Smooth muscle cell (in vitro differentiated cells): ENCODE measurements around the gene WFDC5. TPM values are rescaled to one million over a fixed set of nuclear protein-coding genes. Genes with fewer than 3 reads are reported as not detected.

Experiments used
- DNase-seq: peaks from one replicate; lab custom pipeline; 2025; ENCODE audit not compliant: unreplicated experiment; lab: John Stamatoyannopoulos, UW
- H2AFZ ChIP-seq: fragments of 200-600 bp; sonication (generic); 2 replicates; pipeline ENCODE4 v1.6.0; 2016; ENCODE audit warnings: antibody characterized with exemption, low read depth, mild to moderate bottlenecking
- H3F3A ChIP-seq: fragments of 200-600 bp; sonication (generic); 2 replicates; pipeline ENCODE4 v1.6.0; 2017; ENCODE audit warnings: antibody characterized with exemption, low read depth
- H3K27ac ChIP-seq: fragments of 200-600 bp; sonication (generic); 2 replicates; pipeline ENCODE4 v1.5.1; 2016; ENCODE audit warnings: low read depth, mild to moderate bottlenecking
- H3K27me3 ChIP-seq: fragments of 200-600 bp; sonication (generic); 2 replicates; pipeline ENCODE4 v1.6.1; 2016; ENCODE audit warnings: low read depth, mild to moderate bottlenecking
- H3K36me3 ChIP-seq: fragments of 200-600 bp; sonication (generic); 2 replicates; pipeline ENCODE4 v1.5.1; 2016; ENCODE audit warnings: low read depth
- H3K4me1 ChIP-seq: fragments of 200-600 bp; sonication (generic); 2 replicates; pipeline ENCODE4 v1.5.1; 2016; ENCODE audit warnings: low read depth
- H3K4me2 ChIP-seq: fragments of 200-600 bp; sonication (generic); 2 replicates; pipeline ENCODE4 v1.6.0; 2016; ENCODE audit warnings: mild to moderate bottlenecking
- H3K4me3 ChIP-seq: fragments of 200-600 bp; sonication (generic); 2 replicates; pipeline ENCODE4 v1.5.1; 2016; ENCODE audit warnings: mild to moderate bottlenecking
- H3K79me2 ChIP-seq: fragments of 200-600 bp; sonication (generic); 2 replicates; pipeline ENCODE4 v1.6.0; 2016; ENCODE audit warnings: low read depth, mild to moderate bottlenecking
- H3K9ac ChIP-seq: fragments of 200-600 bp; sonication (generic); 2 replicates; pipeline ENCODE4 v1.6.0; 2016; ENCODE audit warnings: low read depth
- H3K9me3 ChIP-seq: fragments of 200-600 bp; sonication (generic); replicated peaks from 2 replicates; pipeline ENCODE4 v1.5.1; 2016; ENCODE audit warnings: low read depth
- H4K20me1 ChIP-seq: fragments of 200-600 bp; sonication (generic); 2 replicates; pipeline ENCODE4 v1.6.0; 2016; ENCODE audit warnings: low read depth
- CTCF ChIP-seq: fragments of 200-600 bp; sonication (generic); IDR thresholded peaks from 2 replicates; pipeline ENCODE4 v1.5.1; 2017; ENCODE audit warnings: borderline replicate concordance, mild to moderate bottlenecking, antibody characterized with exemption; ENCODE audit not compliant: insufficient read depth, poor library complexity, severe bottlenecking
- WGBS: methylation state at CpG from one replicate; pipeline ENCODE4 v1.1.7; 2016; ENCODE audit warnings: low lambda C conversion rate; 5-methylcytosine and 5-hydroxymethylcytosine counted together
- polyA plus RNA-seq: library from polyadenylated mRNA; unstranded; fragments of >200 nt; fragmentation: Nextera tagmentation; extraction: Ambion mirVana; gene quantifications from 2 replicates; pipeline ENCODE4 v1.2.1, GENCODE V29; 2016
- total RNA-seq: library from RNA; depleted of rRNA; stranded (reverse); fragments of >200 nt; gene quantifications from 2 replicates; pipeline ENCODE4 v1.2.3, GENCODE V29; 2014

The WFDC5 gene
- total and polyA plus RNA-seq, 2 experiments from 2014 or later = not detected

DNA sequence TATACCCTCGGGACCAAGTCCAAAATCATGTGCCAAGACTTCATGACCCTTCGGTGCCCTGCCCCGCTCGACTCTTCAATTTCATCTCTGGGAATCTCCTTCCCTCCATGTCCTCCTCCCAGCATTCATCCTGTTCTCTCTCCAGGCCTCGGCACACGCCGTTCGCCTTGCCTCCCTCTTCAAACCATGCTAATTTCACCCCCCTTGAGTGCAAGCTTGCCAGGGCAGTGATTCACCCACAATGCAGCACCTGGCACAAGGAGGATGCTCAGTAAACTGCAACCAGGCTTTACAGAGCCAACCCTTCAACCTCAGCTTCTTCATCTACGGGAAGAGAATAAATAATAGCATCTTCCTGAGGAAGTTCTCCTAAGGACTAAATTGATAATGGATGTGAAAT, 18.2 kb downstream of the WFDC5 start:
- Histone ChIP-seq H3K27me3 (peaks cover 10% of the 10 kb centered on the region), H2AFZ (no peak overlapping the region), H3K9ac (no peak overlapping the region), H3K4me1 (no peaks in the 10 kb centered on the region), H3F3A (no peaks in the 10 kb centered on the region), H3K4me3 (no peak overlapping the region), H3K27ac (no peak overlapping the region), H4K20me1 (no peaks in the 10 kb centered on the region), H3K9me3 (no peaks in the 10 kb centered on the region), H3K36me3 (no peaks in the 10 kb centered on the region), H3K79me2 (no peaks in the 10 kb centered on the region), H3K4me2 (no peak overlapping the region)
- TF ChIP-seq CTCF = no peak
- no peak for DNase-seq
- WGBS = 94% methylated on average over 9 of the region's 9 CpGs

DNA sequence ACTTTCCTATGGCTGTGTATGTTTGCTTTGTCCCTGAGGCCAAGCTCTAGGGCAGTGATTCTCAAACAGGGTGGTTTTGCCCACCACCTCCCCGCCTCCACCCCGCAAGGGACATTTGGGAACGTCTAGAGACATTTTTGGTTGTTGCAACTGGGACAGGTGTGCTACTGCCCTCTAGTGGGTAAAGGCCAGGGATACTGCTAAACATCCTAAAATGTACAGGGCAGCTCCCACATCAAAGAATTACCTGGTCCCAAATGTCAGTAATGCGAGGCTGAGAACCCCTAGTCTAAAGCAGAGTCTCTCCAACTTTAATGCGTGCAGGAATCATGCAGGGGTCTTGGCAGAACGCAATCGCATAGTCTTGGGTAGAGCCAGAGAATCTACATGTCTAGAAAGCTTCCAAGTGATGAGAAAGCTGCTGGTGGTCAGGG, 19.2 kb downstream of the WFDC5 start:
- H3K79me2 ChIP-seq = no peaks in the 10 kb centered on the region
- no peaks in the 10 kb centered on the region for H3K36me3 ChIP-seq
- WGBS = 8% methylated on average over 7 of the region's 7 CpGs
- no peak overlapping the region for H3K4me2 ChIP-seq
- H3K27ac ChIP-seq = no peak overlapping the region
- H3K9ac ChIP-seq = no peak overlapping the region
- peak; percentile 74 for TF ChIP-seq CTCF
- peaks cover 10% of the 10 kb centered on the region for H3K27me3 ChIP-seq
- no peak overlapping the region for H3K4me3 ChIP-seq
- H3K4me1 ChIP-seq = no peaks in the 10 kb centered on the region
- no peaks in the 10 kb centered on the region for H4K20me1 ChIP-seq
- H3K9me3 ChIP-seq = no peaks in the 10 kb centered on the region
- H2AFZ ChIP-seq = no peak overlapping the region
- no peaks in the 10 kb centered on the region for H3F3A ChIP-seq
- no peak for DNase-seq

GRCh38 chr20:45094864-45095574, 20.0 kb downstream of the WFDC5 start:
- Histone ChIP-seq H2AFZ (no peak overlapping the region), H4K20me1 (no peaks in the 10 kb centered on the region), H3K9me3 (no peaks in the 10 kb centered on the region), H3K4me3 (no peak overlapping the region), H3K4me1 (no peaks in the 10 kb centered on the region), H3K4me2 (no peak overlapping the region), H3K36me3 (no peaks in the 10 kb centered on the region), H3K9ac (no peak overlapping the region), H3K79me2 (no peaks in the 10 kb centered on the region), H3K27ac (no peak overlapping the region), H3F3A (no peaks in the 10 kb centered on the region), H3K27me3 (peaks cover 8% of the 10 kb centered on the region)
- TF ChIP-seq CTCF = no peak
- no peak for DNase-seq
- WGBS = 96% methylated on average over 11 of the region's 11 CpGs

DNA sequence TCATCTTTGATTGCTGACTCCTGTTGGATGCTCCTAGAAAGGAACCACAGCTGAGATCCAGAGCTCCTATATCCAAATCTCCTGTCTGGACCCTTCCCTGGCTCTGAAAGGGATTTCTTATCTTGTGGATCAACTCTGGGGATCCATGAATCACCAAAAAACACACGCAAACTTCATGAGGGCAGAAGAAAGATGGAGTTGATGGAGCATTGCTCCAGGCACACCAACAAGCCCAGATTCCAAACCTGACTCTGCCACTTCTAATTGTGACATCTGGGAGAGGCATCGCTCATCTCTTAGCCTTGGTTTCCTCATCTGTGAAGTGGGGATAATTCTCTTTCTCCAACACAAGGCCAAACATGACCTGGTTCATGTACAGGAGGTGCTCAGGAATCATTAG, 20.8 kb downstream of the WFDC5 start:
- no peaks in the 10 kb centered on the region for H3K79me2 ChIP-seq
- H3K9ac ChIP-seq = no peak overlapping the region
- H3F3A ChIP-seq = no peaks in the 10 kb centered on the region
- H2AFZ ChIP-seq = no peak overlapping the region
- no peak overlapping the region for H3K4me3 ChIP-seq
- no peak for TF ChIP-seq CTCF
- no peak overlapping the region for H3K4me2 ChIP-seq
- DNase-seq = no peak
- WGBS = 86% methylated on average over 2 of the region's 2 CpGs
- peaks cover 2% of the 10 kb centered on the region for H3K27me3 ChIP-seq
- no peaks in the 10 kb centered on the region for H3K9me3 ChIP-seq
- H3K36me3 ChIP-seq = no peaks in the 10 kb centered on the region
- H3K4me1 ChIP-seq = no peaks in the 10 kb centered on the region
- no peak overlapping the region for H3K27ac ChIP-seq
- no peaks in the 10 kb centered on the region for H4K20me1 ChIP-seq
